SK-N-SH treated with all-trans-retinoic acid at 6 μM for 48 hours (cell line): ENCODE data around the gene YWHAB.

Source experiments
- ATAC-seq: fragments of 200-7000 bp; cut with Tn5 transposase; 3 replicates; pipeline ENCODE4 v1.9.1; 2020; ENCODE audit warnings: mild to moderate bottlenecking, moderate library complexity
- BACH2 ChIP-seq: fragments of 250-450 bp; sonication (Bioruptor Pico); IDR thresholded peaks from 2 replicates; pipeline ENCODE4 v1.9.0; 2021; ENCODE audit warnings: mild to moderate bottlenecking, borderline replicate concordance
- CSDC2 ChIP-seq: fragments of 250-450 bp; sonication (Bioruptor Pico); IDR thresholded peaks from 2 replicates; pipeline ENCODE4 v1.5.0; 2020; ENCODE audit warnings: mild to moderate bottlenecking, moderate library complexity
- ESRRG ChIP-seq: fragments of 250-450 bp; sonication (Bioruptor Pico); IDR thresholded peaks from 2 replicates; pipeline ENCODE4 v1.6.1; 2021; ENCODE audit warnings: mild to moderate bottlenecking
- GLIS3 ChIP-seq: fragments of 250-450 bp; sonication (Bioruptor Pico); IDR thresholded peaks from 2 replicates; pipeline ENCODE4 v1.5.0; 2020; ENCODE audit warnings: mild to moderate bottlenecking, moderate library complexity
- ISL1 ChIP-seq: fragments of 250-450 bp; sonication (Bioruptor Pico); IDR thresholded peaks from 2 replicates; pipeline ENCODE4 v2.1.2; 2022; ENCODE audit warnings: mild to moderate bottlenecking, moderate library complexity
- PPARA ChIP-seq: fragments of 250-450 bp; sonication (Bioruptor Pico); IDR thresholded peaks from 2 replicates; pipeline ENCODE4 v1.5.0; 2020; ENCODE audit warnings: mild to moderate bottlenecking, borderline replicate concordance
- RARB ChIP-seq: fragments of 250-450 bp; sonication (Bioruptor Pico); IDR thresholded peaks from 2 replicates; pipeline ENCODE4 v1.8.0; 2021; ENCODE audit warnings: mild to moderate bottlenecking, moderate library complexity
- SNAI2 ChIP-seq: fragments of 250-450 bp; sonication (Bioruptor Pico); IDR thresholded peaks from 2 replicates; pipeline ENCODE4 v1.5.0; 2020; ENCODE audit warnings: mild to moderate bottlenecking, moderate library complexity
- TCF4 ChIP-seq: fragments of 250-450 bp; sonication (Bioruptor Pico); IDR thresholded peaks from 2 replicates; pipeline ENCODE4 v1.8.0; 2021; ENCODE audit warnings: mild to moderate bottlenecking, moderate library complexity, borderline replicate concordance
- TOX ChIP-seq: fragments of 250-450 bp; sonication (Bioruptor Pico); IDR thresholded peaks from 2 replicates; pipeline ENCODE4 v1.8.0; 2021; ENCODE audit warnings: mild to moderate bottlenecking, moderate library complexity, borderline replicate concordance
- ZC3H10 ChIP-seq: fragments of 250-450 bp; sonication (Bioruptor Pico); IDR thresholded peaks from 2 replicates; pipeline ENCODE4 v1.5.1; 2021; ENCODE audit warnings: mild to moderate bottlenecking, moderate library complexity
- ZFP3 ChIP-seq: fragments of 250-450 bp; sonication (Bioruptor Pico); IDR thresholded peaks from 2 replicates; pipeline ENCODE4 v1.5.0; 2020; ENCODE audit warnings: mild to moderate bottlenecking, moderate library complexity
- ZNF565 ChIP-seq: fragments of 450-650 bp; formaldehyde crosslinking; conservative IDR thresholded peaks from 2 replicates; pipeline ENCODE4 v1.5.0; 2020; ENCODE audit warnings: low read depth, mild to moderate bottlenecking, moderate library complexity
- TF ChIP-seq, protein P1 (sequence below): fragments of 250-450 bp; sonication (Bioruptor Pico); IDR thresholded peaks from 2 replicates; pipeline ENCODE4 v1.5.1; 2021; ENCODE audit warnings: mild to moderate bottlenecking, moderate library complexity
- TF ChIP-seq, protein P2 (sequence below): fragments of 250-450 bp; sonication (Bioruptor Pico); IDR thresholded peaks from 2 replicates; pipeline ENCODE4 v1.5.1; 2020; ENCODE audit warnings: low read depth, mild to moderate bottlenecking, moderate library complexity
- TF ChIP-seq, protein P3 (sequence below): fragments of 250-450 bp; sonication (Bioruptor Pico); IDR thresholded peaks from 2 replicates; pipeline ENCODE4 v1.8.0; 2021; ENCODE audit warnings: low read depth, mild to moderate bottlenecking, moderate library complexity, borderline replicate concordance
- TF ChIP-seq, protein P4 (sequence below): fragments of 250-450 bp; sonication (Bioruptor Pico); IDR thresholded peaks from 2 replicates; pipeline ENCODE4 v1.8.0; 2020; ENCODE audit warnings: mild to moderate bottlenecking, moderate library complexity, borderline replicate concordance

The YWHAB gene

DNA sequence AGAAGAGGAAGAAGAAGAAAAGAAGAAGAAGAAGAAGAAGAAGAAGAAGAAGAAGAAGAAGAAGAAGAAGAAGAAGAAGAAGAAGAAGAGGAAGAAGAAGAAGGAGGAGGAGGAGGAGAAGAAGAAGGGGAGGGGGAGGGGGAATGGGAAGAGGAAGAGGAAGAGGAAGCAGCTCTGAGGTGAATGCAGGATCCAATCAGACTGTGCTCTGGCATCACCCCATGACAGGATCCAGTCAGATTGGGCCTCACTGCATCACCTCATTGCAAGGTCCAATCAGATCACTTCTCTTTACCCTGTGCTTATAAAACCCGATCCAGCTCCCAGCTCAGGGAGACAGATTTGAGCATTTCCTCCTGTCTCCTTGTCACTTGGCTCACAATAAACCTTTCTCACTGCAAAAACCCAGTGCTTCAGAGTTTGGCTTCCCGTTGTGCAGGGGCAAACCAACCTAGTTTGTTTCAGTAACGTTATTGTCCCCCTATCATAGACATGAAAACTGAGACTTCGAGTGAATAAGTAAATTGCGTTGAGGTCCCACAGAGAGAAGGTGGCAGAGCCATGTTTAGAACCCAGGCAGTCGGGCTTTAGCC lies 28.6 kb upstream of the YWHAB start:
- no peak for ATAC-seq

GRCh38 chr20:44858606-44859360 lies 26.7 kb upstream of the YWHAB start:
- no peak for ATAC-seq
- TF ChIP-seq, protein P1, sequence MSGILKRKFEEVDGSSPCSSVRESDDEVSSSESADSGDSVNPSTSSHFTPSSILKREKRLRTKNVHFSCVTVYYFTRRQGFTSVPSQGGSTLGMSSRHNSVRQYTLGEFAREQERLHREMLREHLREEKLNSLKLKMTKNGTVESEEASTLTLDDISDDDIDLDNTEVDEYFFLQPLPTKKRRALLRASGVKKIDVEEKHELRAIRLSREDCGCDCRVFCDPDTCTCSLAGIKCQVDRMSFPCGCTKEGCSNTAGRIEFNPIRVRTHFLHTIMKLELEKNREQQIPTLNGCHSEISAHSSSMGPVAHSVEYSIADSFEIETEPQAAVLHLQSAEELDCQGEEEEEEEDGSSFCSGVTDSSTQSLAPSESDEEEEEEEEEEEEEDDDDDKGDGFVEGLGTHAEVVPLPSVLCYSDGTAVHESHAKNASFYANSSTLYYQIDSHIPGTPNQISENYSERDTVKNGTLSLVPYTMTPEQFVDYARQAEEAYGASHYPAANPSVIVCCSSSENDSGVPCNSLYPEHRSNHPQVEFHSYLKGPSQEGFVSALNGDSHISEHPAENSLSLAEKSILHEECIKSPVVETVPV (CRISPR knock-in tag): no peak
- TF ChIP-seq CSDC2 (CRISPR knock-in tag): no peak
- TF ChIP-seq BACH2 (CRISPR knock-in tag): no peak
- no peak for TF ChIP-seq PPARA (CRISPR knock-in tag)
- TF ChIP-seq, protein P2, sequence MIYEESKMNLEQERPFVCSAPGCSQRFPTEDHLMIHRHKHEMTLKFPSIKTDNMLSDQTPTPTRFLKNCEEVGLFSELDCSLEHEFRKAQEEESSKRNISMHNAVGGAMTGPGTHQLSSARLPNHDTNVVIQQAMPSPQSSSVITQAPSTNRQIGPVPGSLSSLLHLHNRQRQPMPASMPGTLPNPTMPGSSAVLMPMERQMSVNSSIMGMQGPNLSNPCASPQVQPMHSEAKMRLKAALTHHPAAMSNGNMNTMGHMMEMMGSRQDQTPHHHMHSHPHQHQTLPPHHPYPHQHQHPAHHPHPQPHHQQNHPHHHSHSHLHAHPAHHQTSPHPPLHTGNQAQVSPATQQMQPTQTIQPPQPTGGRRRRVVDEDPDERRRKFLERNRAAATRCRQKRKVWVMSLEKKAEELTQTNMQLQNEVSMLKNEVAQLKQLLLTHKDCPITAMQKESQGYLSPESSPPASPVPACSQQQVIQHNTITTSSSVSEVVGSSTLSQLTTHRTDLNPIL (CRISPR knock-in tag): no peak
- no peak for TF ChIP-seq TOX (CRISPR knock-in tag)
- TF ChIP-seq, protein P3, sequence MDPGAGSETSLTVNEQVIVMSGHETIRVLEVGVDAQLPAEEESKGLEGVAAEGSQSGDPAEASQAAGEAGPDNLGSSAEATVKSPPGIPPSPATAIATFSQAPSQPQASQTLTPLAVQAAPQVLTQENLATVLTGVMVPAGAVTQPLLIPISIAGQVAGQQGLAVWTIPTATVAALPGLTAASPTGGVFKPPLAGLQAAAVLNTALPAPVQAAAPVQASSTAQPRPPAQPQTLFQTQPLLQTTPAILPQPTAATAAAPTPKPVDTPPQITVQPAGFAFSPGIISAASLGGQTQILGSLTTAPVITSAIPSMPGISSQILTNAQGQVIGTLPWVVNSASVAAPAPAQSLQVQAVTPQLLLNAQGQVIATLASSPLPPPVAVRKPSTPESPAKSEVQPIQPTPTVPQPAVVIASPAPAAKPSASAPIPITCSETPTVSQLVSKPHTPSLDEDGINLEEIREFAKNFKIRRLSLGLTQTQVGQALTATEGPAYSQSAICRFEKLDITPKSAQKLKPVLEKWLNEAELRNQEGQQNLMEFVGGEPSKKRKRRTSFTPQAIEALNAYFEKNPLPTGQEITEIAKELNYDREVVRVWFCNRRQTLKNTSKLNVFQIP (CRISPR knock-in tag): no peak

More for the DNA sequence above, 28.6 kb upstream of the YWHAB start:
- TF ChIP-seq ESRRG (no peak), ZC3H10 (no peak)

DNA sequence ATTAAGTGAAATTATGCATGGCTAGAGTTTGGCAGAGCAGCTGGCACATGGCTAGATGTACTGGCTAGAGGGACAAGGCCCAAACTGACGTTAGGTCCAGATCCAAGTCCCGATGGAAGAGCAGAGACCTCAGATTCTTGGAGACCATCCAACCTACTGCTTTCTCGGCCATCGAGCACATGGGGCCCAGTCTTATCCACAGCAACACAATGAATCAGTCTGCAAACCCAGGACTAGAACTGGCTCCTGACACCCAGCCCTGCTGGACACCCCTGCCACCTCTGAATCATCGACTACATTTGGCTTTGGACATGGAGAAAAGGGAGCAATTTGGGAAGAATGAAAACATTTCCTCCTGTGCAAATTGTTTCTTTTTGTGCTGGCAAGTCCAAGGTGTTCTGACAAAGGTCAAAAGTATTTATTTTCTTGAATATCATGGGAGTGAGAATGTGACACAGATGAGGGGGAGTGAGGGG lies 23.9 kb upstream of the YWHAB start:
- no peak for TF ChIP-seq ZFP3 (CRISPR knock-in tag)
- no peak for TF ChIP-seq ZNF565 (CRISPR knock-in tag)
- TF ChIP-seq, protein P4, sequence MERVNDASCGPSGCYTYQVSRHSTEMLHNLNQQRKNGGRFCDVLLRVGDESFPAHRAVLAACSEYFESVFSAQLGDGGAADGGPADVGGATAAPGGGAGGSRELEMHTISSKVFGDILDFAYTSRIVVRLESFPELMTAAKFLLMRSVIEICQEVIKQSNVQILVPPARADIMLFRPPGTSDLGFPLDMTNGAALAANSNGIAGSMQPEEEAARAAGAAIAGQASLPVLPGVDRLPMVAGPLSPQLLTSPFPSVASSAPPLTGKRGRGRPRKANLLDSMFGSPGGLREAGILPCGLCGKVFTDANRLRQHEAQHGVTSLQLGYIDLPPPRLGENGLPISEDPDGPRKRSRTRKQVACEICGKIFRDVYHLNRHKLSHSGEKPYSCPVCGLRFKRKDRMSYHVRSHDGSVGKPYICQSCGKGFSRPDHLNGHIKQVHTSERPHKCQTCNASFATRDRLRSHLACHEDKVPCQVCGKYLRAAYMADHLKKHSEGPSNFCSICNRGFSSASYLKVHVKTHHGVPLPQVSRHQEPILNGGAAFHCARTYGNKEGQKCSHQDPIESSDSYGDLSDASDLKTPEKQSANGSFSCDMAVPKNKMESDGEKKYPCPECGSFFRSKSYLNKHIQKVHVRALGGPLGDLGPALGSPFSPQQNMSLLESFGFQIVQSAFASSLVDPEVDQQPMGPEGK (CRISPR knock-in tag): no peak
- no peak for TF ChIP-seq ESRRG
- no peak for TF ChIP-seq ISL1 (CRISPR knock-in tag)
- no peak for TF ChIP-seq BACH2 (CRISPR knock-in tag)
- TF ChIP-seq SNAI2: no peak
- no peak for TF ChIP-seq ZC3H10
- TF ChIP-seq TOX (CRISPR knock-in tag): no peak
- TF ChIP-seq TCF4 (CRISPR knock-in tag): no peak
- no peak for TF ChIP-seq RARB (CRISPR knock-in tag)
- TF ChIP-seq, protein P3 (CRISPR knock-in tag): no peak
- no peak for TF ChIP-seq GLIS3 (CRISPR knock-in tag)
- TF ChIP-seq, protein P2 (CRISPR knock-in tag): no peak
- ATAC-seq: no peak; the same call in 2 of the 3 replicates
